Stimulated activated CD8-positive, alpha-beta memory T cell treated with anti-CD3 and anti-CD28 coated beads, Interleukin-2, amount 100 ng/mL, for 1 hour (primary cell): ENCODE data around the gene PRKCB.
A peak's percentile ranks its signal among the peaks of the same experiment; 100 is the strongest.
"Not testable (repeated sequence)": the region's sequence is repeated elsewhere in the genome, so short reads cannot be mapped to it uniquely, and the experiment has no call there.

Experiments
- DNase-seq, 2 donors: peaks; one replicate each; pipeline ENCODE4 v3.0.0-alpha.2; 2020; ENCODE audit warnings: low read depth in 2 of 2

PRKCB gene

DNA sequence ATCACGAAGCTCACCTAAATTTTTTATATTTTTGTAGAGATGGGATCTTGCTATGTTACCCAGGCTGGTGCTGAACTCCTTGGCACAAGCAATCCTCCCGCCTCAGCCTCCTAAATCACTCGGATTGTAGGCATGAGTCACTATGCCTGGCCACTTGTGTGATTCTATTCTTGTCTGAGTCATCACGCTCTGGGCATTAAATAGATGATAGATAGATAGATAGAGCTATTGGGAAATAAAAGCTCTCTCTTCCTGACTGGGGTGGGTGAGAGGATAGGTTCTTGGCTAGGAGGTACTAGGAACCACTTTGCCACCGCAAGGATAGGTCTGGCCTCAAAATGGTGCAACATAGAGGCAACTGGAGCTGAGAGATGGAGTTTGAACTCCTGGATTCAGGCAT lies 399.0 kb downstream of the PRKCB start:
- DNase-seq = no peak

DNA sequence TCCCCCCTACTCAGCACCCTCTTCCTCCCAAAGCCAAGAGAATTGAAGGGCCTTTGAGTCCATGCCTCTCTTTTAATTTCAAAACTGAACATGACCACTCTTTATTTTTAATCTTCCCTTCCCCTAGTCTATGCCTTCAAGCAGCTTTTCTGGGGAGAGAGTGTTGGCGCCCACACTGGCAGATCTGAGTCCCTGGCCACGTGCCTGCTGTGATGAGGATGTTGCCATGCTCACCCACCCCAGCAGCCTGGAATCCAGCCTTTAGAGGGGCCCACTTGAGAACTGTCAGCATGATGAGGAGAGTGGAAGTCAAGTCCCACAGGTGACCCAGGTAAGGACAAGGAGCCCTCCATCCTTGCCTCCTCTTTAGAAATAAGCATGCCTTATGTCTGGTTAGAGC lies 400.0 kb downstream of the PRKCB start:
- no peak for DNase-seq

DNA sequence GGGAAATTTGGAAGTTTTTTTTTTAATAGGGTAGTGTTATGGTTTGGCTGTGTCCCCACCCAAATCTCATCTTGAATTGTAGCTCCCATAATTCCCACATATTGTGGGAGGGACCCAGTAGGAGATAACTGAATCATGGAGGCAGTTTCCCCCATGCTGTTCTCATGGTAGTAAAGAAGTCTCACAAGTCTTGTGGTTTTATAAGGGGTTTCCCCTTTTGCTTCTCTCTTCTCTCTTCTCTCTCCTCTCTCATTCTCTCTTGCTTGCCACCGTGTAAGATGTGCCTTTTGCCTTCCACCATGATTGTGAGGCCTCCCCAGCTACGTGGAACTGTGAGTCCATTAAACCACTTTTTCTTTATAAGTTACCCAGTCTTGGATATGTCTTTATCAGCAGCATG lies 403.1 kb downstream of the PRKCB start:
- DNase-seq = not testable (repeated sequence)

DNA sequence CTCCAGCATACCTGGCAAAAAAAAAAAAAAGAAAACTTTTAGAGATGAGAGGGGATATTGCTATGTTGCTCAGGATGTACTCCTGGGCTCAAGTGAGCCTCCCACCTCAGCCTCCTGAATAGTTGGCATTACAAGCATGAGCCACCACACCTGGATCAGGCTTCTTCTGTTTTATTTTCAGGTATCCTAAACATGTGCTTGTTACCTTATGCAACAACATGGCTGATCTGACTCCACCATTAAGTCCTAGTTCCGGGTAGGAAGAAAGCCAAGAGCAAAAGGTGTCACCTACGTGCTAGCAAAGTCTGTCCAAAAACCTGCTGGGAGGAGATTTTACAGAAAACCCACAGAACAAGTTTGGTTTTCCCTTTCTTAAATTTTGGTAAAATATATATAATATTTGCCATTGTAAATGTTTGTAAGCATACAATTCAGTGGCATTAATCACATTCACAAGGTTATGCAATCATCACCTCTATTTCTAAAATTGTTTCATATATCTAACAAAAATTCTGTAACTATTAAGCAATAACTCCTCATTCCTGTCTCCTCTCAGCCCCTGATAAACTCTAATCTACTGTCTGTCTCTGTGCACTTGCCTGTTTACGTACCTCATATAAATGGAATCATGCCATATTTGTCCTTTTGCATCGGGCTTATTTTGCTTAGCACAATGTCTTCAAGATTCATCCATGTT lies 411.3 kb downstream of the PRKCB start:
- no peak for DNase-seq

DNA sequence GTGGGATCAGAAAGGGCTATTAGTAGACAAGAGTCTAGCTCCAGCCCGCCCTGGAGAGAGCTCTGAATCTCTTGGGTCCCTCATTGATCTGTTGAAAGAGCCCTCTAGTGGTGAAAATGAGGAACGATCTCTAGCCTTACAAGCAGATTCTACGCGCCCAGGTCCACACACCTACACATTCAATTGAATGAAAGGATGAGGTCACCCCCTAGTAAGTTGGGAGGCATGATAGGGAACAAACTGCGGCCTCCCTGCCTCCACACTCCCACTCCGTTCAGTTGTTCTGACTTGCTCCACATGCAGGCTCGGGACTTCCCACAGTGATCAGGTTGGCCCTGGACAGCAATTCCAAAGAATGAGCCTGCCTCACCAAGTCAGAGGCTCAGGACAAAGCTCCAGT lies 417.4 kb downstream of the PRKCB start:
- no peak for DNase-seq

DNA sequence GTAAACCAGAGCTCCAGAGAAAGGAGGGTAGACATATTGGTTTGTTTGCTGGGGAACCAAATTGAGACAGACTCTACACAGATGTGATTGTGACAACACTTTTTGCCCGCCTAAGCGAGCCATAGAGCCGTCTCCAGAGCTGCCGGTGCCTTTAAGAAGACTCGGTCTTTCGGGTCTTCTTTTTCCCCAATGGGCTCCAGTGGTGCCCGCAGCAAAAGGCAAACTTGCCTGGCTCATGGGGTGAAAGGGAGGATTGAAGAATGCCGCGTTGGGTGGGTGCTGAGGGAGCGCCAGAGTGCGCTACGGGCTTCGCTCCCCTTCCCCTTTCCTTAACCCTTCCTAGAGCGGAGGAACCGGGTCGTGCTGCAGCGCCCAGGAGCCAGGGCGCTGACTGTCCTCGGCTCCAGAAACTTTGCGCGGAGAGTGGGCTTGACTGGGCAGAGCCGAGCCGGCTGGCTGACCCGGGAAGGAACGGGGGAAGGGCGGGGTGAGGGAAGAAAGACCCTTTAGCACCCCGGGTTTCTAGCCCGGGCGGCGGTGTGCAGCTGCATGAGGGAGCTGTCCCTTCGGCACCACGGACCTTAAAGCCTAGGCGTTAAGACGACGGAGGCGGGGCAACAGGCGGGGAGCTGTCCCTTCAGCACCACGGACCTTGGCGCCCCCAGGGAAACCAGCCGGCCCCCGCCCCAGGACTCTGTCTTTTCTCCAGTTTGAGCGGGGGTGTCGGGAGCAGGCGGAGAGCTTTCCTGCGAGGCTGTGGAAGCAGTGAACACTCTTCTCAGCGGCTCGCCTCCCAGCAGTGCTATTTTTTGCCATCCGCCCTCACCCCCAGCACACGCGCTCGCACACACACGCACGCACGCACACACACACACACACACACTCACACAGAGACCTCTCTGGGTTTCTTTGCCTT lies 419.9 kb downstream of the PRKCB start, which contains the start of gene CACNG3:
Gene CACNG3 (plus strand): TSS at position 880 of the 916 bp plus-strand sequence. CDS start 420 bp downstream, outside the sequence.
- DNase-seq = peak; percentile 2 to 11

DNA sequence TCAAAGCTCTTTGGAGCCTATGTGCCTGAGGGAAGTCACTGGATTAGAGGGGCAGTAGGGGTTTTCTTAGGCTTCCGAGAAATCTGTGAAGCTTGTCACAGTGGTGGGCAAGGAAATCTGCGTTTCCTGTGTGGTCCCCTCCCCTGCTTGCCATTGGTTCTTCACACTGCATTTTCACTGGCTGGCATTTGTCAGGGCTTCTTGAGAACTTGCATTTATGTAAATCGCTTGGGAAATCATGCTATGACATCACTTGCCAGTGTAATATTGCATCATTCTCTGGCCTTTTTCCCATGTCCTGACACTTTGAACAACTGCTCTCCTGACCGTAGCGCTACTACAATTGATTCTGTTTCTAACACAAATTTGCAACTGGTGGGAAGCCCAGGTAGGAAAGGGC lies 422.2 kb downstream of the PRKCB start:
- DNase-seq = no peak

DNA sequence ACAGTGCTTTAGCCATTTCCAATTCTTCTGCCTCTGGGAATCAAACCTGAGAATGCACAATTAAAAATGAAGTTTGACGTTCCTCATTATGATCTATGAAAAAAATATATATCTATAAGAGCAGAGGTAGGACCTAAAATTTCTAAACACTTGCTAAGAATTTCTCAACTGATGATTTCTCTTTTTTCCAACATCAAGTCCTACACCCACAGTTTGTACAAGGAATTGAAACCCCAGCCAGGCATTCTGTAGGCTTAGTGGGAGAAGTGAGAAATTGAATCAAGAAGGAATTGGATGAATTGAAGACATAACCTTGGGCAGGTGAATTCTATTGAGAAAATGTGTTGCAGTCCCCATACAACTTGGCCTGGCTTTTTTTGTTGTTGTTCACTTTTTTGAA lies 423.0 kb downstream of the PRKCB start:
- DNase-seq = no peak

DNA sequence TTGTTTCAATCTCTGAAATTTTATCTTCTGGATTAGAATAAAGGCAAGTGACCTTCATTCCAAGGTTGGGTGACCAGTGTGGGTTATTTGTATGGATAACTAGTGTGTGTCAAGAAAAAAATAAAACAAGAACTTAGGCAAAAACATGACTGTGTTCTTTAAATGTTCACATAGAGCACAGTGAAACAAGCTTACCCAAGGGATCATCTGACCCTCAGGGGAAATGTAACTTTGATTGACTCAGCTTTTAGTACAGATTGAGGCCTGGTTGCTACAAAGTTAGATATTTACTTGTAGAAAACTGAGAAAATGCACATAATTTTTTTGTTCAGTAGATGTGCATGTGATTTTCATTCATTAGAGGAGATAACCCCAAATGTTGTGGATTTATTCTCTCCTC lies 427.0 kb downstream of the PRKCB start:
- no peak for DNase-seq
